RWPE2 (cell line): ENCODE measurements around the gene PDE9A.

Source experiments
- ATAC-seq: fragments of 200-7000 bp; cut with Tn5 transposase; 3 replicates; pipeline ENCODE4 v1.9.1; 2021; ENCODE audit warnings: low read depth
- DNase-seq: peaks from one replicate; pipeline ENCODE4 v3.0.0-alpha.2; 2020; ENCODE audit warnings: low spot score
- H3K27ac ChIP-seq: fragments of 450-650 bp; 2 replicates; pipeline ENCODE4 v1.5.1; 2017; ENCODE audit warnings: mild to moderate bottlenecking; ENCODE audit not compliant: poor library complexity, severe bottlenecking
- H3K27me3 ChIP-seq: fragments of 250-450 bp; sonication (Bioruptor Pico); 2 replicates; pipeline ENCODE4 v1.5.1; 2021; ENCODE audit warnings: mild to moderate bottlenecking, moderate library complexity; ENCODE audit not compliant: insufficient read depth, poor library complexity, severe bottlenecking
- H3K36me3 ChIP-seq: fragments of 250-450 bp; sonication (Bioruptor Pico); 2 replicates; pipeline ENCODE4 v1.5.1; 2020; ENCODE audit warnings: low read depth, mild to moderate bottlenecking, moderate library complexity
- H3K4me1 ChIP-seq: fragments of 250-450 bp; sonication (Bioruptor Pico); 2 replicates; pipeline ENCODE4 v1.5.1; 2021; ENCODE audit warnings: mild to moderate bottlenecking, moderate library complexity; ENCODE audit not compliant: insufficient read depth, poor library complexity, severe bottlenecking
- H3K4me3 ChIP-seq: fragments of 250-450 bp; sonication (Bioruptor Pico); 2 replicates; pipeline ENCODE4 v1.5.1; 2021; ENCODE audit warnings: mild to moderate bottlenecking, moderate library complexity; ENCODE audit not compliant: severe bottlenecking
- H3K9me3 ChIP-seq: fragments of 250-450 bp; sonication (Bioruptor Pico); 2 replicates; pipeline ENCODE4 v1.5.1; 2021; ENCODE audit warnings: mild to moderate bottlenecking, moderate library complexity; ENCODE audit not compliant: severe bottlenecking
- TF ChIP-seq, protein P1 (sequence below): fragments of 450-650 bp; IDR thresholded peaks from one replicate; pipeline ENCODE4 v1.5.1; 2017; ENCODE audit warnings: mild to moderate bottlenecking, moderate library complexity; ENCODE audit not compliant: poor library complexity, severe bottlenecking

The PDE9A gene

DNA sequence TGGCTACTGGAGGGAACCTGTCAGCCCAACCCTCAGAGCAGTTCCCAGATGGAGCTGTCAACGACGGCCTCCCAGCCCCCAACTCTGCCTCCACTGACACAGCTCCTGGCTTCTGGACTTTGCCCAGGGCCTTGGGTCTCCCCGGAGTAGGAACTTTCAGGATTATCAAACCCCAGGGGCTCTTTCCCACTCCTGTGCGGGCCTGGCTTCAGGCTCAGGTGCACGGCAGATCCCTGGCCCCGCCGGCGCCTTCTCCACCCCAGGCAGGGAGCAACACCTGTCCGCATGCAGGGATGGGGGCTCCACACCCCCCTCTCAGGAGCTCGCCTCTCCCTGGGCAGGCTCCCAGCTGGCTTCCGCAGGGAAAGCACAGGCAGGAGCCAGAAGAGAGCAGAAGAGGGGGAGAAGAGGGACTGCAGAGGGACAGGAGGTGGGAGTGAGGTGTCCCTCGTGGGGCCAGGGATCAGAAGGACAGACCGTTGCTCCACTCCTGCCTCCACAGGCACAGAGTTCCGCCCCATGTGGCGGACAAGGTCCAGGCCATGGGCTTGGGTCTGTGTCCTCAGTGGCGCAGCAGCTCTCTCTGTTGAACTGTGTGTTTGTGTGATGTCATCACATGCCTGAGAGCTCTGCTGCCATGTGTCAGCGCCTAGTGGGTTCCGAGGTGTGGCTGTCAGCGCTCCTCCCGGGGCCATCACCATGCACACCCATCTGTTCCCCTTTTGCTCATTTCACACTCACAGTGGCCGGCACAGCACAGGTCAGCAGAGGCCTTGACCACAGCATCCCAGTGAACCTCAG lies 107.7 kb downstream of the PDE9A start:
- no peaks in the 10 kb centered on the region for H3K27me3 ChIP-seq
- TF ChIP-seq, protein P1, sequence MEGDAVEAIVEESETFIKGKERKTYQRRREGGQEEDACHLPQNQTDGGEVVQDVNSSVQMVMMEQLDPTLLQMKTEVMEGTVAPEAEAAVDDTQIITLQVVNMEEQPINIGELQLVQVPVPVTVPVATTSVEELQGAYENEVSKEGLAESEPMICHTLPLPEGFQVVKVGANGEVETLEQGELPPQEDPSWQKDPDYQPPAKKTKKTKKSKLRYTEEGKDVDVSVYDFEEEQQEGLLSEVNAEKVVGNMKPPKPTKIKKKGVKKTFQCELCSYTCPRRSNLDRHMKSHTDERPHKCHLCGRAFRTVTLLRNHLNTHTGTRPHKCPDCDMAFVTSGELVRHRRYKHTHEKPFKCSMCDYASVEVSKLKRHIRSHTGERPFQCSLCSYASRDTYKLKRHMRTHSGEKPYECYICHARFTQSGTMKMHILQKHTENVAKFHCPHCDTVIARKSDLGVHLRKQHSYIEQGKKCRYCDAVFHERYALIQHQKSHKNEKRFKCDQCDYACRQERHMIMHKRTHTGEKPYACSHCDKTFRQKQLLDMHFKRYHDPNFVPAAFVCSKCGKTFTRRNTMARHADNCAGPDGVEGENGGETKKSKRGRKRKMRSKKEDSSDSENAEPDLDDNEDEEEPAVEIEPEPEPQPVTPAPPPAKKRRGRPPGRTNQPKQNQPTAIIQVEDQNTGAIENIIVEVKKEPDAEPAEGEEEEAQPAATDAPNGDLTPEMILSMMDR, result no peak
- H3K4me1 ChIP-seq, result no peaks in the 10 kb centered on the region
- no peak overlapping the region for H3K4me3 ChIP-seq
- DNase-seq (no peak), ATAC-seq (no peak)
- no peaks in the 10 kb centered on the region for H3K36me3 ChIP-seq
- H3K27ac ChIP-seq, result no peak overlapping the region
- H3K9me3 ChIP-seq, result no peaks in the 10 kb centered on the region

DNA sequence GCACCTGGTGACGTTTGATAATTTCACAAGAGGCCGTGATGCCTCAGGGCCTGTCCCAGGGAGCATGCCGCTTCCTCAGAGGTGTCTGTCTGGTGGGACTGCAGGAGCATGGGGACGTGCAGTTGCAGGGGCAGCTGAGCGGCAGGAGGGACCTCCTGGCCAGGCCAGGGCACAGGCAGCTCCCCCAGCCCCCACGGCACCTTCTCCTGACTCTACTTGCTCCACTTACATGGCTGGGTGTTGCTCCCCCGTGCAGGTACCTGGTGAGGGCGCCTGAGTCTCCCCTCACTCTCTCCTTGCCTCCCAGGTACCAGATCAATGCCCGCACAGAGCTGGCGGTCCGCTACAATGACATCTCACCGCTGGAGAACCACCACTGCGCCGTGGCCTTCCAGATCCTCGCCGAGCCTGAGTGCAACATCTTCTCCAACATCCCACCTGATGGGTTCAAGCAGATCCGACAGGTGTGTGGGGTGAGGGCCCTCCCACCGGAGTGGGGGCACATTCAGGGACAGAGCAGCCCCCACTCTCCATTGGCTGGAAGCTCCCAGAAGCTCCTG lies 108.4 kb downstream of the PDE9A start:
- DNase-seq, result no peak
- TF ChIP-seq, protein P1, result no peak

DNA sequence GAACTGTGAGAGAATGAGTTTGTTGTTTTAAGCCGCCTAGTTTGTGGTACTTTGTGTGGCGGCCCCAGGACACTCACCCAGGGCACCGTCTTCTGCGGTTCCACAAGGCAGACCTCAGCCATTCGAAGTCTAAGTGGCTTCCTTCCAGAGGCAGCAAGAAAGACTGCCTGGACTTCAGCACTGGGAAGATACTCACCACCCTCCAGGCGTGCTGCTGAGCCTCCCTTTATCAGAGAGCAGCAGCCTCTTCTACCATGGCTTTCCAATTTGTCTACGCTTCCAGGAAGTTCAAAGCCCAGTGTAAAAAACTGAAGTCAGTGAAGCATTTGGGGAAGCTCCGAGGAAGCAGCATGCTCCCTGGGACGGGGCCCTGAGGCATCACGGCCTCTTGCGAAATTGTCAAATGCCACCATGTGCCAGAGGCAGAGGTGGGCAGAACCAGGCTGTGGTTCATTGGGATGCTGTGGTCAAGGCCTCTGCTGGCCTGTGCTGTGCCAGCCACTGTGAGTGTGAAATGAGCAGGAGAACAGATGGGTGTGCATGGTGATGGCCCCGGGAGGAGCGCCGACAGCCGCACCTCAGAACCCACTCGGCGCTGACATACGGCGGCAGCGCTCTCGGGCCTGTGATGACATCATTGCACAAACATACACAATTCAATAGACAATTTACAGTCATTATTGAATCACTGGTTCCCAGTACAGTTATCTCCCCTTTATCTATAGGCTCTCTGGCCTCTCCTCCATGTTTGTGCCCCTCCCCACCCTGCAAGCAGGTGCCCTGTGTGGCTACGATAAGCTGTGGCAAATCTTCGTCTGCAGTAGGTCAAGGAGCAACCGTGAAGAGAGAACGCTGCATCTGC lies 110.4 kb downstream of the PDE9A start:
- no peak for DNase-seq

More for the DNA sequence above, 108.4 kb downstream of the PDE9A start:
- H3K9me3 ChIP-seq, result no peaks in the 10 kb centered on the region
- no peaks in the 10 kb centered on the region for H3K4me1 ChIP-seq
- H3K36me3 ChIP-seq, result no peaks in the 10 kb centered on the region
- H3K27ac ChIP-seq, result no peak overlapping the region
- no peak overlapping the region for H3K4me3 ChIP-seq
- no peaks in the 10 kb centered on the region for H3K27me3 ChIP-seq
- no peak for ATAC-seq

DNA sequence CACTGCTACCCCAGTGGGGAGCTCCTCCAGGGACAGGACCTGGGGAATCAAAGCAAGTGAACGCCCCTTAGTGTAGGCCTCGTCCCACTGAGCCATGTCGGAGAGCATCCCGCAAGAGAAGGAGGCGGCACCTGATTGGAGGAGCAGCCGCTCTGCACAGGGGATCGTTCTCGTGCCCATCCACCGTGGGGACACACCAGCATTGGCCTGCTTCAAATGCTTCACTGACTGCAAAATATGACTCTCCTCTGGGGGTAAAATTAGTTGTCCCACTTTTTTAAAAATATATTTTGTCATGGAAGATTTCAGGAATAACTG lies 111.0 kb downstream of the PDE9A start:
- DNase-seq, result no peak
- Histone ChIP-seq H3K4me3 (no peak overlapping the region), H3K27ac (no peak overlapping the region), H3K4me1 (no peaks in the 10 kb centered on the region), H3K27me3 (no peaks in the 10 kb centered on the region), H3K9me3 (no peaks in the 10 kb centered on the region), H3K36me3 (no peaks in the 10 kb centered on the region; the same call in 1 of the 2 replicates)
- no peak for ATAC-seq
- TF ChIP-seq, protein P1, result no peak

More for the DNA sequence above, 110.4 kb downstream of the PDE9A start:
- Histone ChIP-seq H3K36me3 (no peaks in the 10 kb centered on the region), H3K4me1 (no peaks in the 10 kb centered on the region), H3K9me3 (no peaks in the 10 kb centered on the region), H3K27ac (no peak overlapping the region), H3K4me3 (no peak overlapping the region), H3K27me3 (no peaks in the 10 kb centered on the region)
- ATAC-seq, result no peak
- TF ChIP-seq, protein P1, result no peak
